Mesothelial cell of epicardium (in vitro differentiated cells): ENCODE results near the gene GALNT1. TPM values are rescaled to one million over a fixed set of nuclear protein-coding genes. Genes with fewer than 3 reads are reported as not detected.
"Not testable (repeated sequence)": the region's sequence is repeated elsewhere in the genome, so short reads cannot be mapped to it uniquely, and the experiment has no call there.

Experiments used
- DNase-seq, 2 experiments: peaks; one replicate each; pipeline ENCODE4 v3.0.0; 2021; ENCODE audit warnings: low spot score in 2 of 2; ENCODE audit not compliant: unreplicated experiment in 2 of 2
- H3K27ac Mint-ChIP-seq: 2 replicates; pipeline ENCODE4 v1.8.0; 2021; ENCODE audit warnings: mixed read lengths
- H3K27me3 Mint-ChIP-seq: 2 replicates; pipeline ENCODE4 v1.8.0; 2021; ENCODE audit warnings: low read depth, mixed read lengths
- H3K36me3 Mint-ChIP-seq: 2 replicates; pipeline ENCODE4 v1.8.0; 2021; ENCODE audit warnings: mixed read lengths
- H3K4me1 Mint-ChIP-seq: 2 replicates; pipeline ENCODE4 v1.8.0; 2021; ENCODE audit warnings: mixed read lengths
- H3K4me3 Mint-ChIP-seq: 2 replicates; pipeline ENCODE4 v1.8.0; 2021; ENCODE audit warnings: mild to moderate bottlenecking, moderate library complexity, mixed read lengths
- H3K9me3 Mint-ChIP-seq: 2 replicates; pipeline ENCODE4 v1.8.0; 2021; ENCODE audit warnings: mixed read lengths
- CTCF ChIP-seq: fragments of 200-600 bp; sonication (generic); IDR thresholded peaks from one replicate; pipeline ENCODE4 v1.5.0; 2021; ENCODE audit warnings: antibody characterized with exemption; ENCODE audit not compliant: unreplicated experiment
- total RNA-seq: library from RNA; stranded (reverse); gene quantifications from 3 replicates; pipeline ENCODE4 v1.2.1, GENCODE V29; 2021

The GALNT1 gene
- total RNA-seq, 1 donor from 2014 or later: 85.0 TPM

GRCh38 chr18:35570182-35570581 lies 11.4 kb upstream of the GALNT1 start:
- Mint-ChIP-seq H3K27ac (no peak overlapping the region), H3K27me3 (no peaks in the 10 kb centered on the region), H3K9me3 (no peaks in the 10 kb centered on the region), H3K4me1 (no peaks in the 10 kb centered on the region), H3K4me3 (no peak overlapping the region), H3K36me3 (no peaks in the 10 kb centered on the region)
- no peak for DNase-seq
- no peak for TF ChIP-seq CTCF

GRCh38 chr18:35571138-35571537 lies 10.4 kb upstream of the GALNT1 start:
- Mint-ChIP-seq H3K27ac (no peak overlapping the region), H3K27me3 (no peaks in the 10 kb centered on the region), H3K4me1 (no peaks in the 10 kb centered on the region), H3K4me3 (no peak overlapping the region), H3K36me3 (no peaks in the 10 kb centered on the region), H3K9me3 (peaks cover 6% of the 10 kb centered on the region)
- no peak for DNase-seq
- TF ChIP-seq CTCF: no peak

- Mint-ChIP-seq H3K27me3 (no peaks in the 10 kb centered on the region), H3K4me1 (no peaks in the 10 kb centered on the region), H3K27ac (no peak overlapping the region), H3K9me3 (peaks cover 14% of the 10 kb centered on the region), H3K36me3 (no peaks in the 10 kb centered on the region), H3K4me3 (no peak overlapping the region)
- no peak for TF ChIP-seq CTCF
- no peak for DNase-seq
Observed at GRCh38 chr18:35572644-35573043, 8.9 kb upstream of the GALNT1 start.

- Mint-ChIP-seq H3K27ac (no peak overlapping the region), H3K36me3 (no peaks in the 10 kb centered on the region), H3K27me3 (no peaks in the 10 kb centered on the region), H3K4me1 (no peaks in the 10 kb centered on the region), H3K9me3 (peaks cover 14% of the 10 kb centered on the region), H3K4me3 (no peak overlapping the region)
- no peak for TF ChIP-seq CTCF
- DNase-seq: no peak
Observed at GRCh38 chr18:35573531-35573930, 8.0 kb upstream of the GALNT1 start.

- DNase-seq, H3K4me3 Mint-ChIP-seq, H3K27me3 Mint-ChIP-seq, H3K36me3 Mint-ChIP-seq, H3K27ac Mint-ChIP-seq, H3K4me1 Mint-ChIP-seq: not testable (repeated sequence)
- peaks cover 14% of the 10 kb centered on the region for H3K9me3 Mint-ChIP-seq
Observed at GRCh38 chr18:35576240-35576845, 5.2 kb upstream of the GALNT1 start.

- no peak for DNase-seq
- H3K36me3 Mint-ChIP-seq: no peaks in the 10 kb centered on the region
Observed at GRCh38 chr18:35577045-35577848, 4.3 kb upstream of the GALNT1 start.

More at GRCh38 chr18:35577045-35577848, 4.3 kb upstream of the GALNT1 start:
- no peak overlapping the region for H3K27ac Mint-ChIP-seq
- peaks cover 2% of the 10 kb centered on the region for H3K27me3 Mint-ChIP-seq
- H3K4me1 Mint-ChIP-seq: peaks cover under 1% of the 10 kb centered on the region
- peaks cover 14% of the 10 kb centered on the region for H3K9me3 Mint-ChIP-seq
- no peak for TF ChIP-seq CTCF
- no peak overlapping the region for H3K4me3 Mint-ChIP-seq
